Measurements from ENCODE around the gene GALNTL6.

Gene GALNTL6

DNA sequence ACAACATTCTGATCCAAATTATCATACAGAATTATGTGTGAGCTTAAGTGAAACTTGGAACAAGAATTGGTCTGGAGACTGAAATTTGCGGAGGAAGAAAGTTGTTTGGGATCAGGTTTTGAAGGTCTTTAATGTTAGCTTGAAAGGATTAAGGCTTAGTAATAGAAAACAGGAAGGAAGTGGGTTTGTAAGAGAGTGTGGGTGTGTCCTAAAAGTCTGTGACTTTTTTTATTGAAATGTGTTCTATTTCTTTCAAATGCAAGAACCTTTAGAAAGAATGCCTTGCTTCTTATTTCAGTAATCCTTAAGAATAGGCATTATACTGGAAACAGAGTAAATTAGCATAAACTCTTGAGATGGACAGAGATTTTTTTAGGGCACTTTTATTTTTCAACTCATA is 198.0 kb downstream of the GALNTL6 start:
- DNase-seq = no peak

DNA sequence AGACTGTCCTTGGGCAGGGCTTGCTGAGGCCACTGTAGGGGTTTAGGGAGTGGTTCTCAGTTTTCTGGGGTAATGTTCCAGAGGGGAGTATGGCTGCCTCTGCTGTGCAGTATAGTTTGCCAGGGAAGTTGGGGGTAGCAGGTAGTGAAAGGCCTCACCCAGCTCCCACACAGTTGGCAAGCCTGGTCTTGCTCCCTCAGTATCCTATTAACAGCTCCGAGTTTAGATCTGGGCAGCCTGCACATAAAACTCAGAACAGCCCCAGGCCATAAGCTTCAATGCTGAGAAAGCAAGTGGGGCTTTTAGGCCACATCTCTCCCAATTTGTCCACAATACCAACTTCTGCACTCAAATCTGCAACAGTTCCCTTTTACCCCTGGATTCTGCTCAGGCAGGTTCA is 205.2 kb downstream of the GALNTL6 start:
- DNase-seq = no peak

DNA sequence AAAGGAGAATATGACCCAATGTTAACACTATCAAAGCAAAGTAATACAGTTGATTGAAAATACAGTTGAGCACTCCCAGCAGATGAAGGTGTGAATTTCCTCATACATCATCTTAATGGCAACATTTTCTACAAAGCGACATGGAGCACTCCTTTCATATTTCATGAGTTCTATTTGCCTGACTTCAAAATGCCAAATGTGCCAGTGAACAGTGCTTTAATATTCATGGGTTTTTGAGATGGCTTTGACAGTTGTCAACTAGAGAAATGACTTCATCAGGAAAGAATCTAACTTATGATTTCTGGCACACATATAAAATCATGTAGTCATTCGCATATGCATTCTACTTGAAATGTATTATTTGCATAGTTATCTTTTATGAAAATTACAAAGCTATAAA is 222.4 kb downstream of the GALNTL6 start:
- no peak for DNase-seq

DNA sequence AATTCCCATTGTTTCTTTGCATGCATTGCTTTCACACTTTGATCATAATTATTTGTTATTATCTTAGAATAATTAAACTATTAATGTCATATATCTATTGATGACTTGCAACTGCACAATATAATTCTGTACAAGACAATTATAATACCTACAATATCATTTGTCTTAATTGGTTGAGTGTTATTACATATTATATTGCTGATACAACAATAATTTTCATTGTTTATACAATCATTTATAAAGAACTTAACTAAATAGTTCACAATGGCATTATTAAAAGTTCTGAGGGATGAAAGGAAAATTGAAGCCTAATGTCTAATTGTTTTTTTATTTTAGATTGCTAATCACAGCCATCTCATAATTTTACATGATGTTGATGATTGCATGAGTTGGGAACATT is 227.6 kb downstream of the GALNTL6 start:
- no peak for DNase-seq

DNA sequence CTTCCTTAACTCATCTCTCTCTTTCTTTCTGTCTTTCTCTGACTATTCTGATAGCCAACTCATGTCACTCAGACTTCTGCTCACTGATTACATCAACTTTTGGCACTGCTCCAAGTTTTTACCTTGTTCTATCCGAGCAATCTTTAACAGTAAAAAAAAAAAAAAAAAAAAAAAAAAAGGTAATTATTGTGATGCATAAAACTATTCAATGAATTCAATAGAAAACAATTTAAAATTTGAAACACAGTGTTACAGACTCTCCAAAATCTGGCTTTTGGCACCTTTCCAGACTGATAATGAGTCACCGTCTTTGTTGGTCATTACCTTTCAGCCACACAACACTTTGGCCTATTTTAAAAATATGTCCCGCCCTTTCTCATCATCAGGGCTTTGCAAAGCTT is 229.5 kb downstream of the GALNTL6 start:
- DNase-seq = no peak

DNA sequence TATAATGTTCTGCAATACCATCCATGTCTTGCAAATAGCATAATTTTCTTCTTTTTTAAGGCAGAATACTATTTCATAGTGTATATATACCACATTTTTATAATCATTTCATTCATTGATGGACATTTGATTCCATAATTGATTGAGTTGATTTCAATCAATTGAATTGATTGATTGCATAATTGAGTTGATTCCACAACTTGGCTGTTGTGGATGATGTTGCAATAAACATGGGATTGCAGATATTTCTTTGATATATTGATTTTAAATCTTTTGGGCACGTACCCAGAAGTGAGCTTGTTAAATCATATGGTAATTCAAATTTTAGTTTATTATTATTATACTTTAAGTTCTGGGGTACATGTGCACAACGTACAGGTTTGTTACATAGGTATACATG is 232.8 kb downstream of the GALNTL6 start:
- DNase-seq = no peak

DNA sequence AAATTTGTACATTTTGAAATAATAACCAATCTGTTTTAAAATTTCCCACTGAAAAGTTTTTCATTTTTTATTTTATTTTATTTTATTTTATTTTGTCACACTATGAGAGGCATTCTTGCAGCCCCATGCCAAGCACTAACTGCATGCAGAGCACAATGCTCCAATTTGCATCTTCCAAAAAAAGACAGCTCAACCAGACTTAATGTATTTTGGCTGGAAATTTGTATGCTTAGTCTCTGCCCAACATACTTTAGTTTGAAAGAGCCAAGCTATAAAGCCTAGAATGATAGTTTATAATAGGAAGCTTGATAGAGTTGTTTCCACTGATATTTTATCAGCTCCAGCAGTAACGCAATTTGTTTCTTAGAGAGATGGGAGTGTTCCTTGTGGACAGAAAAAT is 235.5 kb downstream of the GALNTL6 start:
- DNase-seq = no peak

DNA sequence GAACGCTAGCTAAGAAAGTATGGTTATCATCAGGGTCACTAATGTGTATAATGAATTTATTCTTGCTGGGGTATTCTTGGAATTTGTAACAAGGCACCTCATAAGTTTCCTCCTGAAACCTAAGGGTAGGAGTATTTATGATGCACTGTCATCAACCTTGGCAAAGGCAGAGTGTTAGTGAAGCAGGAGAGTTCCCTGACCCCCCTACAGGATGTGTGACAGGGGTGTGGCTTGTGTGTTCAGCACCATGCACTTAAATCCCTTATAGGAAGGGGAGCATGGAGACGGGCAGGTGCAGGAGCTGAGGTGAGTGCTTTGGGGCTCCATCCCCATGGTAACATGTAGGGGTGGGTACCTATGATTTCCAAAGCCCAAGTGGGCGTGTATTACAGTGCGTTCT is 237.7 kb downstream of the GALNTL6 start:
- DNase-seq = no peak

DNA sequence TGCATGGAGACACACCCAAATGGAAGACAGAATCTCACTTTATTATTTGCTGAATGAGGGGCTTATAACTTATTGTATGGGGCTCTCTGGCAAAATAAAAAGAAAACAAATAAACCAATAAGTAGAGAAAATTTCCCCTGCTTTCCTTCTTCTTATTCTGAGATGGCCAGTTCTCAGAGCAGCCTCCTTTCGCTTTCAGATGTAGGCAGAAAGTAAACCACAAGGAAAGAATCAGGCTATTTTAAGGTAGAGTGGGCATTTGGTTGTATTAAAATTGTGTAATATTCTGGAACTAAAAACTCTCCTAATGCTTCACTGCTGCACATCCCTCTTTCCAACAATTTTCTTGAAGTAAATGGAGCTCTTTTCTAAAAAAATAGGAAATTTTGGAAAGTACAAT is 241.8 kb downstream of the GALNTL6 start:
- DNase-seq = no peak

DNA sequence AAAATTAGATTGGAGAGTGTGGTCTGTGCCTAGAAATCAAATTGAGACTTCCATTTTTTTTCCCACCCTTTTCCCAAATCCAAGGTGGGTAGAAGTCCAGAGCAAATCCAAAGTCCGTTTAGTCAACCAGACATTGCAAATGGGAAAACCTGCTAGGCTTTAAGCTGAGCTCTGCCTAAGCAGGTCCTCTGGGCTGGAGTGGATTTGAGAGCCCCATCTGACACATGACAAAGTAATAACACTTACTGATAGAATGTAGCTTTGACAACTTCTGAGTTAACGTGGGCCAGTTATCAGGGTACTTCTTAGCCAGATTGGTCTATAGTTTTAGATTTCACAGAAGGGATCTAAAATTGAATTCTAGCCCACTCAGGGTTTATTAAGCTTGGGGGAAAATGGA is 242.3 kb downstream of the GALNTL6 start:
- DNase-seq = no peak

DNA sequence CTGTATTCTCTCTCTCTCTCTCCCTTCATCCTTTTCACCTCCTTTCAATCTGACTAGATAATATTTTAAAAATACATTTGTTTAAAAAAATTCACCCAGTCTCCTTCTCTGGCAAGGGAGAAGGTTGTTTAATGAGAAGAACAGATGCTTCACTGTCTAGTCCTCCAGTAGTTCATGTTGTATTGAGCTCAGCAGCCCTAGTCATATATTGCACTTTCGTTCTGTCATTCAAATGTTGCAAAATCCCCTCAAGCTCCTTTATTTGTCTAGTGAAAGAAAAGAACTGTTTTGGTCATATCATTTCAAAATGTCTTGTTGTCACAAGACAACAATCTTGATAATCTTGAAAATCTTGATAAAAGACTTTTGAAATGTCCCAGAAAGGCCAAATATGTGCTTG is 248.0 kb downstream of the GALNTL6 start:
- DNase-seq = no peak

DNA sequence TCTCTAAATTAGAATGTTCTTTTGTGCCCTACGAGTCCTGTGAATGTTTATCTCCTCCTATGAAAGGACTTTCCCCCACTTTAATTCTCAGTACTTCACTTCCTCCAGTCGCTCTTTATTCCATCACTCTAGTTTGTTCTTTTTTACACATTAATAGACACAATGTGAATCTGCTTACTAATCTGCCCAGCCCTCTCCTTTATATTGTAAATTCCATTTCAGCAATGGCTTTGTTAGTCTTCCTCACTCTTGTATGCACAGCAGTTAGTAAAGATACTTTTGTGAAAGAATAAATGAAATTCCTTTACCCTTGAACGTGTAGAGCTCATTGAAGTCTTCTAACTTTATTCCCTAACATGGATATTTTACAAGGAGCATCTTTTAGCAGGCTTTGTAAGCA is 255.3 kb downstream of the GALNTL6 start:
- no peak for DNase-seq

DNA sequence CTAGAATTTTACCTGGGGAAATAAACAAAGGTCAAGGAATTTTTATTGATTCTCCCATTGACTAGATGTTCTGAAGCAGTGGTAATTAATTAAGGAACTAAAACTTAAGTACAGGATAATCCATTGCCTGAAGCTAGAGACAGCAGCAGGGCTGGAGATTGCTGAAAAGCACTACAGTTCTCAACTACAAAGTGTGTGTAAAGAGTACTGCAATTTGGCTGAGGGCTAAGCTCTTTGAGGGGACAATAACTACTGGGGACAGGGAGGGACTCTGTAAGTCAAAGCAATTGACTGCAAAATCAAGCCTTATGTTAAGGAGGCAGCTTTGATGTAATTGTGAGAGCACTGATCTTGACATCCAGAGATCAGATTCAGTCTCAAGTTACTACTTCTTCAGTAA is 260.4 kb downstream of the GALNTL6 start:
- no peak for DNase-seq

DNA sequence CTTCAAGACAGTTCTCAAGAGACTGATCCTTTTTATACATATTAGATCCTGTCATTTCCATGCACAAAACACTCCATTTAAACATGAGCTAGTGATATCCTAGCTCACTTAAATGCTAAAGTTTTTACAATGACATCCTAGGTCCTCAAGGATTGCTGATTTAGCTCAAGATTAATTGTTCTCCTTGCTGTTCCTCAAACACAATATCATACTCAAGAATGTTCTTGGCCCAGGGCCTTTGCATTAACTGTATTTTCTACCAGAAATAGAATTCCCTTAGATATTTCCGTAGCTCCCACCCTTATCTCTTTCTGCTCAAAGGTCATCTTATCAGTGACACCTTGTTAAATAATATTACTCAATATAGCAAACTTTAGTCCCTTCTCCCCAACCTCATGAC is 270.1 kb downstream of the GALNTL6 start:
- DNase-seq = no peak

DNA sequence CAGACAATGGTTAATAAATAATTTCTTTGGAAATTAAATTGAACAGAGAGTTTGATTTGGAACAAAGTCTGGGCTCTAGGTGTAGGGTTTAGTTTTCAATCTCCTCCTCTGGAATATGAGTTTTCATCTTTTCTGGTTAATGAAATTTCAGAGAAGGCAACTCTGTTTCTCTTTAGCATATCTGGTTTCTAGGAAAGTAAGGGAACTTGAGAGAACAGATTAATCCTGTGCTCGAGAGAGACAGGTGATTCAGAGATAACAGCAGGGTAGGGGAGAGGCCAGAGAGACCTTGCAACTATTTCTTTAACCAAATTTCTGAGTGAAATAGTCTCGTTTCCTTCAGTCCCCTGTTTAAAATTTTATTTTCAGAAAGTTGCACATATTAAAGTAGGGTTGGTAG is 275.4 kb downstream of the GALNTL6 start:
- no peak for DNase-seq

DNA sequence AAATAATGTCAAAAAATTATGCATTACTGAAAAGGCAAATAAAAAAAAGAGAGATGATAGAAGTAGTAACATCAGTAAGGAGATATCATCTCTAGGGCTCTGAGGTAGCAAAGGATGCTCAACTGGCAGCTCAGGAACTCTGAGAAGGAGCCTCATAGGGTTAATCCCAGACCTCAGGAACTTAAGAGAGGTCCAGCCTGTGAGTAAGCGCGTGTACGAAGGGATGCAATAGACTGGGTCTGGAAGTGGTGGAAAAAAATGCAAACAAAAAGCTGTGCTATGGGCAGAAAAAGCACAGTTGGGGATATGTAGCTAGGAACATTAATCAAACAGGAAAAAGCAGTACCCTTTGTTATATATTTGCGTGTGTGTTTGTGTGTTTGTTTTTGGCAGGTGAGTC is 282.0 kb downstream of the GALNTL6 start:
- no peak for DNase-seq

DNA sequence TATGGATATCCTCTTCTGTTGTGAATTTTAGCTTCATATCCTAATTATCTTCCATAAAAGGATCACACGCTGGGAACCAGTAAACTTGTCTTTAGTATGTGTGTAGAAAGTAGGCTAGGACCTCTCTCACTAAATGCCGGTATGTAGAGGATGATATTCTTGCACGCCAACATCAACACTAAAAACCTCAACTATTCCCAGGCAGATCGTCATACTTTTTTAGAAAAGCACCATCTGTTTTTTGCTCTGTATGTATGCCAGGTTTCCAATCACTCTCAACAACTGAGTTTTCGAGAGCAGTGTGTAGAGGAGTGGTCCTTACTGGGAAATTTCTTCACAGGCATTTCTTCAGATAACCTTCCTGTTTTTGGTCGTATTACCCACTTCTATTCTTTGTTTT is 283.6 kb downstream of the GALNTL6 start:
- no peak for DNase-seq

DNA sequence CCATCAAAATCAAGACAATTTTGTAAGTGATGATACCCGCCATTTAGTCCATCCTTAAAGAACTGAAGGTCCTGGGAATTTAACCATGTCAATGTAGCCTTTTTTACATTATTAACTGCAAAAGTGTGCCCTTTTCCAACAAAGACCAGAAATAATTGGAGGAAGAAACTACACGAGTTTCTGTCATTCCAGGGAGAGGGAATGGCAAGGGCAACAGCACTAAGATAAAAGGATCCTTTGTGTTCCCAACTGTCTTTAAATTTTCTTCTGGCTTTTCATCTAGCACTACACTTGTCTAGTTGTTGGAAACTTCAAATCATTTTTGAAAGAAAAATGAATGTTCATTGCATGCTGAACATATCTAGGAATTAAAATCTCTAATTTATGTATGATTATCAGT is 286.2 kb downstream of the GALNTL6 start:
- no peak for DNase-seq

DNA sequence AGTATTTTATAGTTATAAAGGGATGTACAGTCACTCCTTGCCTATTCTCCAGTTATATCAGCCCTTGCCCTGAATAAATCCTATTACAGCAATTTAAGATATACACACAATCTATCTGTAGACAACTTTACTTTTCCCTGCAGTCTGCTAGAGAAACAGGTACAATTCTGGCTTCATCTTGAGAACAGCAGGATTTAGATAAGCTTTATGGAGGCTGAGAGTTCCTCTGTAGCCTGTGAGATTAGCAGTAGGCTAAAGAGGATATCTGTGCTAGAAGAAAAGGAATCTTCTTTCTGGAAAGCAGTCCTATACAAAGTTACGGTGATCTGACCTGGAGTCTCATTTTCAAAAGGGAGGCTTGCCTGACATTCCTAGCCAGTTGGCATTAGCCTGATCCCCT is 290.3 kb downstream of the GALNTL6 start:
- no peak for DNase-seq

DNA sequence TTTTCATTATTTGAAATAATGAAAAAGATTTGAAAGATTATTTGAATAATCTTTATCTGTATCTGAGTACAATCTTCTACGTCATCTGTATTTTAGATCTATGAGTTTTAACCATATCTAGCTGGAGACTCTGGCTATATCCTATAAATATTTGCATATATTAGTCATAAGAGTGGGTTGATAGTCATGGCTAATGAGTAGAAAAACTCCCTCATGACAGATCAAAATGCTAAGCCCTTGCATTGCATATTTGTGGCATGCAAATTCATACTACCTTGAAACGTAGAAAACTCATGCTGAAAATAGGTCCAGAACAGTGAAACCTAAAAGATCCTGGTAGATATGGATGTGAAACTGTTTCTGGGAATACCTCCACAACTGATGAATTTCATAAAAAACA is 291.3 kb downstream of the GALNTL6 start:
- no peak for DNase-seq

DNA sequence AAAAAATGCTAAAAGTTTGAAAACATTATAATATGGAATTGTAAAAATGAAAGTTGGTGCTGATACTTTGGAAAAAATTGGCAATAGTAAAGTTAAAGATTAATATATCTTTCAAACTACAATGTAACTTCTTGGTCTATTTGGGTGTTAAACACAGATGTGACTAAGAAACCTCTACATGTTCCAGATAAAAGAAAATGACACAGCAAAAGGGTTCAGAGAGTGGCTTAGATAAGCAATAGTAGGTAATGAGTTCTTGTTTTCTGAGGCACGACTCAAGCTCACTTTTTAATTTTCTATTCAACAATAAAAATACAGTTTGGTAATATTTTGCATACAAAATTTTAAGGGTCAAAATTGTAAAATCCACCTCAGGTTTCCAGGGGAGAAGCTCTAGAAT is 292.7 kb downstream of the GALNTL6 start:
- DNase-seq = no peak

DNA sequence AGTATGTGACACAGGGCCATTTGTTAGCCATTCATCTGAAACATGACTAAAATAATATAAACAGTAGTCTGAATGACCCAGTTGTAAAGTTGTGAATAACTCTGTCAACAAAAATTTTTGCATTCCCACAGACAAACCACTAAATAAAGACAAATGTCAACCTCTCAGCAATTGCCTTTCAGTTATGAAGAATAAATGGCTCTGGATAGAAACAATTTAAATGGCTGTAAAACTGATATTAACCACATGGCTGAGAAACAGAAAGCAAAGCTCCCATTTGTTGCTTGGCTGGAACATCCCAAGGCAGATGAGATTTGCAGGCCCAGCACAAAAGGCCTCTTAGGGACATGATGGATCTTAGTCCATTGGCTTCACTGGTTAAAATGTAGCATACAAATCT is 296.3 kb downstream of the GALNTL6 start:
- DNase-seq = no peak

DNA sequence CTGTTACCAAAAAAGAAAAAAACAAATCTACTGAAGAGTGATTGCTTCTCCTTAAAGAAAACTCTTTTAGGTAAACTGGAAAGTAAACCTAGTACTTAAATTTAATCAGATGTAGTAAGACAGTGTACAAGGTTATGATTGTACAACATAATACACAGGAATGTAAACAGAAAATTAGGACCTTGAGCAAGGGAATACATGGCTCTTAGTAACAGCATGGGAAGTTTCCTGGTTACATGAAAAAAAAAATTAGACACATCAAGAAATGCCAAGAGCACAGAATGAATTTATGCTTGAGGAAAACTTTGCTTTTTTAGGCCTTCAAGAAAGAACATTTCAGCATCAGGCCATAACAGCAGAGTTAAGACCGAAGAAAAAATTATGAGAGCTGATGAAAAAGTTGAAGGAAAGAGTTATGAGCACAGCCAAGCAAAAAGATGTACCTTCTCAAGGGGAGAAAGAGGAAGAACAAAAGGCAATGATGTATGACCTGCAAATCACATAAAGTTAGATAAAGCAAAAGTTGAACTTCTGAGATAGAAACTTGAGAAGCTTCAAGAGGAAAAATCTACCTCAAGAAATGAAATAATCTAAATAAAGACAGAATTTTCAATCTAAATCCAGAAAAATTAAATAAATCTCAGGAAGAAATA is 311.6 kb downstream of the GALNTL6 start:
- no peak for DNase-seq

DNA sequence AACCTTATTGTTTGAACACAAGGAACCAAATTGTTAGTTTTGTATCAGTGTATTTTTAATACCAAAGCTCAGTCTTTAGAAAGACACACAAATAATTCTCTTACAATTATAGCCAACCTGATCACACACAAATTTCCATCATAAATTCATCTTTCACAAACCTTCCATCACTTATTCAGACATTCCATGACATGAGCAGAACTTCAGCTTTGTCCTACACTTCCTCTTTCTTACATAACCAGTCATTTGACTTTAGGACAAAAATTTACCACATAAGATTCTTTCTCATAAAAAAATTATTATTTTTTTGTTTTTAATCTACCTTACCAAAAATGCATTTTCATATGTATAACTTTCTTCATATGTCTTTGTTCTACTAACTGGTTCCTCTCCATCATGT is 312.2 kb downstream of the GALNTL6 start:
- no peak for DNase-seq

DNA sequence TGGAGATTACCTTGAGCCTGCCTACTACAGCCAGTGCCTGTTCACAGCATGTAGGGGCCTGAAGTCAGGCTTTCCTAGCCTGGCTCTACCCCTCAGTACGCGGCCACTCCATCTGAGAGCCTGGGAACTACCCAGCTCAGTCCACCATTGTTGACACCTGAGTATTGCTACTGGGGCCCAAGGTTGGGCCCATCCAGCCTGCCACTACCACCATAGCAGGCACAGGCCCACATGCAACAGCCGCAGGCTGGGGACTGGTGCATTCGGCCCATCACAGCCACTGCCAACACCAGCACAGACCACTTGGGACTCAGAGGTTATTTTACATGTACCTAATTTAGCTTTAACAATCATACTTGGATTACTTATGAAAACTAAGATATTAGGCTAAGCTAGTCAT is 314.0 kb downstream of the GALNTL6 start:
- no peak for DNase-seq

DNA sequence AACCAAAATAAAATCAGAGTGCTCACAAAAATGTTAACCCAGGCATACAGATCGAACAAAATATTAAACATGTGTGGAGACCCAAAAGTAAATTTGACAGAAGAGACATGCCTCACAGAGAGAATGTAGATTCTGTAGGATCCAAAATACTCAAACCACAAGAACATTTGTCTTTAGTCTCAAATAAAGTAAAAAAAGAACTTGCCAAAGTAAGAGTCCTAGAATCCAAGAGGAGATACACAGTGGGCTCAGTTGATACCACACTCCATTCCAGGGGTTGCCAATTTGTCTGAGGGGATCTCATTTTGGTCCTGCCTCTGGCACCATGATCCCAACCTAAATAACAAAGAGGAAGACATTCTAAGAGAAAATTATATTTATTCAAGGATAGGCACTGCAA is 316.4 kb downstream of the GALNTL6 start:
- DNase-seq = no peak

Measured in activated CD8-positive, alpha-beta memory T cell treated with anti-CD3 and anti-CD28 coated beads, Interleukin-2, amount 50 U/mL, for 48 hours (primary cell).